ENCODE measurements around the gene FBXL16.

The FBXL16 gene

DNA sequence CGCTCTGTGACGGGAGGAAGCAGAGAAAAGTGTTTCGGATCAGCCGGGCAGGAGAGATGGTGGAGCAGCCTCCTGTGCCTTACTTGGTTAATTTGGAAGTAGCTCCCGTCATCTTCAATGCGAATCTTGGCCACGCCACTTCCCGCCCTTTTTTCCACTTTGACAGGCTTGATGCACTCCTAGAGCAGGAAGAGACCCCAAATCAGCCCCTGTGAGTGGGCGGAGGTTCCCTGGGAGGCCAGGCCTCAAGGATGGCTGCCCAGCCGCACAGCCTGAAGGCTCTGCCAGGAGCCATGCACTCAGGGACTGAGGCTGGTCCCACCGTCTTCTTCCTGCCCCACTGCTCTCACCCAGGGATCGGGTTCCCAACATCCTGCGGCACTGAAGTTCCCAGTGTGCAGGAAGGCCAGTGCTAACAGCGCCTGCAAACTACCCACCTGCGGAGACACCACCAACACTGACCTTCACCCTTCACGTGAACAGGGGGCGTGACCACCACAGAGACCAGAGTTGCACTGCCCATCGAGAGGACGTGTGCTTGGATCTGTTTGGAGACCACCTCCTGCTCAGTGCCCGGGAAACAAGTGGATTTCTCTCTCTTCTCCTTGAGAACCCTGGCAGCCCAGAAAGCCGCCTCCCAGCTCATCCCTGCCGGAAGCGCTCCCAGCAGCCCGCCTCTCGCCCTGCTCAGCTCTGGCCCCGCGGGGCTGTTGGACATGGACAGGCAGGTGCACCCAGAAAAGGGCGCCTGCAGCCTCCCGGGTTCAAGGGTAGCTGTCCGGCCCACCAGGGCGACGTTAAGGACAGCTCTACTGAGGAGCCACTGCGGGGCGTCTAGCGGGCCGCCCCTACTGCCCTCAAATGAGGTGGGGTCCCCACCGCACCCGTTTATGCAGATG is 34.2 kb upstream of the FBXL16 start:
- no peak for DNase-seq (ENCODE audit: low read depth in 1 of 2, low spot score in 1 of 2)
- H3K4me3 ChIP-seq (replicated peaks; ENCODE audit: insufficient read depth, low read length), result peak overlapping the region; percentile 99
- H3K27me3 ChIP-seq (ENCODE audit: insufficient read depth, poor library complexity, severe bottlenecking), result no peaks in the 10 kb centered on the region
- no peak for TF ChIP-seq CTCF (IDR thresholded peaks at IDR 0.05; ENCODE audit: insufficient read depth, low read length)
- TF ChIP-seq POLR2AphosphoS5 (IDR thresholded peaks at IDR 0.05; ENCODE audit: low read depth), result no peak
- no peak for TF ChIP-seq SPI1 (IDR thresholded peaks at IDR 0.05; ENCODE audit: borderline replicate concordance, low read depth)
- TF ChIP-seq REST (IDR thresholded peaks at IDR 0.05; ENCODE audit: insufficient replicate concordance, low read depth), result no peak
- TF ChIP-seq GABPA (IDR thresholded peaks at IDR 0.05; ENCODE audit: low read depth), result no peak
- H3K27ac ChIP-seq (replicated peaks), result peak overlapping the region; percentile 73

DNA sequence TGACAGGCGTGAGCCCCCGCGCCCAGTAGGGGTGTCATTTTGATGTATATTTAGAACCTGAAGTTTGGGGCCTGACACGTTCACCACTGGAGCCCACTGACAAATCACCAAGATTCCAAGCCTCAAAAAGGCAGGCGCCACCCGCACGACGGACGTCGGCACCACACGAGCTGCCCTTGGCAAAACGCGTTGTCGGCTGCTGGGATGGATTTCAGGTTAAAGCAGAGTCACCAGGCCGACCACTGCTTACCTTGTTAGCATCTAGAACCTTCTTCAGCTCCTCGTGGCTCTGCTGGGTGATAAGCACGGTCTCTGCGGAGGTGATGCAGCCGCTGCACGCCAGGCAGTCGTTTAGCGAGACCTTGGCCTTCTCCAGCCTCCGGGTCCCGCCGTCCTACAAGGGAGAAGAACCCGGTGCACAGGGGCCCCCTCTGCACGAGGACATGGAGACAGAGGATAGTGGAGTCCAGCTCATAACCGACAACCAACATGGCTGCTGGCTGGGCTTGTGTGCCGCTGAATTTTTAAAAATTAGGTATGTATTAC is 31.4 kb upstream of the FBXL16 start:
- H3K27ac ChIP-seq (replicated peaks), result peak overlapping the region; percentile 44
- no peak for DNase-seq (ENCODE audit: low read depth in 1 of 2, low spot score in 1 of 2)
- H3K27me3 ChIP-seq (ENCODE audit: insufficient read depth, poor library complexity, severe bottlenecking), result no peaks in the 10 kb centered on the region
- TF ChIP-seq REST (IDR thresholded peaks at IDR 0.05; ENCODE audit: insufficient replicate concordance, low read depth), result no peak
- no peak for TF ChIP-seq CTCF (IDR thresholded peaks at IDR 0.05; ENCODE audit: insufficient read depth, low read length)
- no peak for TF ChIP-seq GABPA (IDR thresholded peaks at IDR 0.05; ENCODE audit: low read depth)
- TF ChIP-seq POLR2AphosphoS5 (IDR thresholded peaks at IDR 0.05; ENCODE audit: low read depth), result no peak
- TF ChIP-seq SPI1 (IDR thresholded peaks at IDR 0.05; ENCODE audit: borderline replicate concordance, low read depth), result no peak
- no peak overlapping the region for H3K4me3 ChIP-seq (replicated peaks; ENCODE audit: insufficient read depth, low read length)

DNA sequence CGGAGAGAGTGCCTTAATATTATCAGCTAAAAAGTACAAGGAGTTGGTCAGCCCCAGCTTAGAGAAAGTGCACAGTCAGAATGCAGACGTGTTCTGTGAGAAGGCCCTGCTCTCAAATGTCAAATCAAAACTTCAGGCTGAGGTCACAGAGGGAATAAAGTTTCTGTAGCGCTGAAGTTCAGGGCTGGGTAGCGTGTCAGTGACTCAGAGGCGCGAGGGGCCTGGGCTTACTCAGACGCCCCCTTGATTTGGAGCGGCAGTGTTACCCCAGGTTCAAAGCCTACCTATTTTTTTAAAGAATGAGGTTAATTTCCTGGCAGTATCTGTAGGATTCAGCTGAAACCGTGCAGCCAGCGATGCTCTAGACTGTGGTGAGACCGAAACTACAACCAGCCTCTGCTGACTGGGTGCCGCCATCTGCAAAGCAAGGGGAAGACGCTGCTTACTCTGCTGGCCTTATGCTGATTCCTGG is 30.4 kb upstream of the FBXL16 start:
- no peak overlapping the region for H3K4me3 ChIP-seq (replicated peaks; ENCODE audit: insufficient read depth, low read length)
- no peak overlapping the region for H3K27ac ChIP-seq (replicated peaks)
- no peaks in the 10 kb centered on the region for H3K27me3 ChIP-seq (ENCODE audit: insufficient read depth, poor library complexity, severe bottlenecking)
- no peak for DNase-seq (ENCODE audit: low read depth in 1 of 2, low spot score in 1 of 2)
- TF ChIP-seq CTCF (IDR thresholded peaks at IDR 0.05; ENCODE audit: insufficient read depth, low read length) (no peak), REST (IDR thresholded peaks at IDR 0.05; ENCODE audit: insufficient replicate concordance, low read depth) (no peak), SPI1 (IDR thresholded peaks at IDR 0.05; ENCODE audit: borderline replicate concordance, low read depth) (no peak)

Measured in HL-60 (cell line).